Gastrocnemius medialis (tissue), 4 donors: ENCODE measurements around the gene OR4M1. TPM values are rescaled to one million over a fixed set of nuclear protein-coding genes. Genes with fewer than 3 reads are reported as not detected.
"Not testable (repeated sequence)": the region's sequence is repeated elsewhere in the genome, so short reads cannot be mapped to it uniquely, and the experiment has no call there.

Experiments
- ATAC-seq, 2 donors: fragments of 150-250 bp; one replicate each; pipeline ENCODE4 v1.9.1; 2016
- DNase-seq, 2 donors: peaks; one replicate each; pipeline ENCODE4 v3.0.0-alpha.2; 2019
- H3K27ac ChIP-seq, 4 donors: fragments of 200-600 bp; sonication (generic); 1 replicate in 1 of 4; 2 replicates in 3 of 4; pipeline ENCODE4 v1.5.1; 2016 to 2018; ENCODE audit warnings: mild to moderate bottlenecking in 2 of 4, moderate library complexity in 1 of 4
- H3K27me3 ChIP-seq, 3 donors: fragments of 200-600 bp; sonication (generic) in 2 of 3; 1 replicate in 1 of 3; 2 replicates in 2 of 3; pipeline versions ENCODE4 v1.5.1 to v1.6.0; 2016 to 2019; ENCODE audit warnings: mild to moderate bottlenecking in 1 of 3, moderate library complexity in 1 of 3
- H3K36me3 ChIP-seq, 2 donors: fragments of 200-600 bp; sonication (generic) in 1 of 2; one replicate each; pipeline ENCODE4 v1.5.1; 2017 to 2018
- H3K4me1 ChIP-seq, 2 donors: fragments of 200-600 bp; sonication (generic) in 1 of 2; one replicate each; pipeline ENCODE4 v1.5.1; 2016 to 2017; ENCODE audit warnings: mild to moderate bottlenecking in 2 of 2
- H3K4me3 ChIP-seq, 4 donors: fragments of 200-600 bp; sonication (generic) in 3 of 4; 1 replicate in 1 of 4; 2 replicates in 3 of 4; pipeline ENCODE4 v1.5.1; 2016 to 2019; ENCODE audit warnings: mild to moderate bottlenecking in 2 of 4
- H3K9me3 ChIP-seq, 3 donors: fragments of 200-600 bp; sonication (generic) in 2 of 3; 1 replicate in 1 of 3; 2 replicates in 2 of 3; pipeline ENCODE4 v1.5.1; 2016 to 2019
- POLR2A ChIP-seq, 2 donors: fragments of 450-650 bp; IDR thresholded peaks; one replicate each; pipeline ENCODE4 v1.6.1; 2017; ENCODE audit warnings: antibody characterized with exemption in 2 of 2, mild to moderate bottlenecking in 2 of 2, moderate library complexity in 2 of 2
- in situ Hi-C, 4 donors: fragments of 200-750 bp; cut with MboI; loops; one replicate each; pipeline versions ENCODE4 v1.15.0 to v1.8.0; 2017; ENCODE audit warnings: low sequenced_read_pairs in 4 of 4
- intact Hi-C: fragments of 100-400 bp; cut with DNase I; formaldehyde crosslinking; loops from one replicate; pipeline ENCODE4 v1.15.1; 2023; ENCODE audit warnings: low total_unique reads
- total RNA-seq, 4 donors: library from RNA; depleted of rRNA; stranded (reverse); fragments of >200 nt; gene quantifications; one replicate each; pipeline versions ENCODE4 v1.1.0 to v1.2.3, GENCODE V29; 2016
- TF ChIP-seq, protein P1 (sequence below), 5 experiments: fragments of 450-650 bp in 3 of 5; fragments of 200-600 bp in 2 of 5; sonication (generic) in 2 of 5; IDR thresholded peaks in 4 of 5; conservative IDR thresholded peaks in 1 of 5; 1 replicate in 4 of 5; 2 replicates in 1 of 5; pipeline ENCODE4 v1.5.1; 2016 to 2019; ENCODE audit warnings: antibody characterized with exemption in 5 of 5, mild to moderate bottlenecking in 3 of 5, moderate library complexity in 3 of 5

Gene OR4M1
- total RNA-seq, 4 donors from 2014 or later = not detected

DNA sequence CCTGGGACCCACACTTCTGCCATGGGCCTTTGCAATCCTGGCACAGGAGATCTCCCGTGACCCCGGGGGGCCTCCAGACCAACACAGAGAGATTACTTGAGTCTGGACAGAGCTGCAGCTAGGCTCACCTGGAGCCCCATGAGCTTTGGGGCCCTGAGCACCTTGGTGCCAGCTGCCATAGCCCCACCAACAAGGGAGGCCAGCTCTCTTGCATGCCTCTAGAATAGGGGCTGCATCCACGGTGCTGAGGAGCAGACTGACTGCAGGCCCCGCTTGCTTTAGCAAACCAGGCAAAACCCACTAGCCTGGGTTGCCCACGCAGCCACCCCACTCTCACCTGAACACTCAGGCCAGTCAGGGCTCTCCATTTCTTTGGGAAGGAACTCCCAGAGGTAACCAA, 26.6 kb downstream of the OR4M1 start:
- H3K27me3 ChIP-seq = no peaks in the 10 kb centered on the region
- intact Hi-C loops = no loop called here
- H3K9me3 ChIP-seq = no peaks in the 10 kb centered on the region
- no peak for TF ChIP-seq POLR2A (IDR thresholded peaks at IDR 0.05)
- TF ChIP-seq, protein P1, sequence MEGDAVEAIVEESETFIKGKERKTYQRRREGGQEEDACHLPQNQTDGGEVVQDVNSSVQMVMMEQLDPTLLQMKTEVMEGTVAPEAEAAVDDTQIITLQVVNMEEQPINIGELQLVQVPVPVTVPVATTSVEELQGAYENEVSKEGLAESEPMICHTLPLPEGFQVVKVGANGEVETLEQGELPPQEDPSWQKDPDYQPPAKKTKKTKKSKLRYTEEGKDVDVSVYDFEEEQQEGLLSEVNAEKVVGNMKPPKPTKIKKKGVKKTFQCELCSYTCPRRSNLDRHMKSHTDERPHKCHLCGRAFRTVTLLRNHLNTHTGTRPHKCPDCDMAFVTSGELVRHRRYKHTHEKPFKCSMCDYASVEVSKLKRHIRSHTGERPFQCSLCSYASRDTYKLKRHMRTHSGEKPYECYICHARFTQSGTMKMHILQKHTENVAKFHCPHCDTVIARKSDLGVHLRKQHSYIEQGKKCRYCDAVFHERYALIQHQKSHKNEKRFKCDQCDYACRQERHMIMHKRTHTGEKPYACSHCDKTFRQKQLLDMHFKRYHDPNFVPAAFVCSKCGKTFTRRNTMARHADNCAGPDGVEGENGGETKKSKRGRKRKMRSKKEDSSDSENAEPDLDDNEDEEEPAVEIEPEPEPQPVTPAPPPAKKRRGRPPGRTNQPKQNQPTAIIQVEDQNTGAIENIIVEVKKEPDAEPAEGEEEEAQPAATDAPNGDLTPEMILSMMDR (IDR thresholded peaks at IDR 0.05 in 4 of 5, conservative IDR thresholded peaks at IDR 0.05 in 1 of 5) = no peak
- H3K4me3 ChIP-seq = no peak overlapping the region
- ATAC-seq (no peak), DNase-seq (no peak)
- H3K36me3 ChIP-seq = no peaks in the 10 kb centered on the region
- in situ Hi-C loops = no loop called here
- no peak overlapping the region for H3K27ac ChIP-seq
- H3K4me1 ChIP-seq = no peaks in the 10 kb centered on the region

- DNase-seq = no peak
- H3K4me3 ChIP-seq = no peak overlapping the region
- ATAC-seq = no peak
- H3K27ac ChIP-seq = no peak overlapping the region
- no peaks in the 10 kb centered on the region for H3K9me3 ChIP-seq
- no peaks in the 10 kb centered on the region for H3K4me1 ChIP-seq
- H3K27me3 ChIP-seq = no peaks in the 10 kb centered on the region
- intact Hi-C loops = no loop called here
- no peaks in the 10 kb centered on the region for H3K36me3 ChIP-seq
- no peak for TF ChIP-seq POLR2A (IDR thresholded peaks at IDR 0.05)
- TF ChIP-seq, protein P1 (IDR thresholded peaks at IDR 0.05 in 4 of 5, conservative IDR thresholded peaks at IDR 0.05 in 1 of 5) = no peak
- in situ Hi-C loops = no loop called here
Measured at GRCh38 chr14:19800282-19801117, 27.2 kb downstream of the OR4M1 start.

- TF ChIP-seq, protein P1 (IDR thresholded peaks at IDR 0.05 in 4 of 5, conservative IDR thresholded peaks at IDR 0.05 in 1 of 5) = no peak
- no peak for TF ChIP-seq POLR2A (IDR thresholded peaks at IDR 0.05)
- no peaks in the 10 kb centered on the region for H3K36me3 ChIP-seq
- intact Hi-C loops = no loop called here
- H3K4me3 ChIP-seq = no peak overlapping the region
- in situ Hi-C loops = no loop called here
- no peaks in the 10 kb centered on the region for H3K4me1 ChIP-seq
- no peak for ATAC-seq
- H3K27ac ChIP-seq = no peak overlapping the region
- DNase-seq = no peak
- H3K9me3 ChIP-seq = no peaks in the 10 kb centered on the region
- H3K27me3 ChIP-seq = no peaks in the 10 kb centered on the region
Measured at GRCh38 chr14:19801118-19801464, 27.8 kb downstream of the OR4M1 start.

GRCh38 chr14:19803470-19803869, 30.2 kb downstream of the OR4M1 start, which contains the start of gene OR4N2:
OR4N2 (plus strand) TSS chr14:19803770; CDS start chr14:19827449, 23,679 bp downstream.
- DNase-seq, H3K27me3 ChIP-seq, H3K36me3 ChIP-seq, intact Hi-C loops, H3K4me1 ChIP-seq, H3K27ac ChIP-seq, H3K4me3 ChIP-seq, H3K9me3 ChIP-seq, in situ Hi-C loops, ATAC-seq: not testable (repeated sequence)

DNA sequence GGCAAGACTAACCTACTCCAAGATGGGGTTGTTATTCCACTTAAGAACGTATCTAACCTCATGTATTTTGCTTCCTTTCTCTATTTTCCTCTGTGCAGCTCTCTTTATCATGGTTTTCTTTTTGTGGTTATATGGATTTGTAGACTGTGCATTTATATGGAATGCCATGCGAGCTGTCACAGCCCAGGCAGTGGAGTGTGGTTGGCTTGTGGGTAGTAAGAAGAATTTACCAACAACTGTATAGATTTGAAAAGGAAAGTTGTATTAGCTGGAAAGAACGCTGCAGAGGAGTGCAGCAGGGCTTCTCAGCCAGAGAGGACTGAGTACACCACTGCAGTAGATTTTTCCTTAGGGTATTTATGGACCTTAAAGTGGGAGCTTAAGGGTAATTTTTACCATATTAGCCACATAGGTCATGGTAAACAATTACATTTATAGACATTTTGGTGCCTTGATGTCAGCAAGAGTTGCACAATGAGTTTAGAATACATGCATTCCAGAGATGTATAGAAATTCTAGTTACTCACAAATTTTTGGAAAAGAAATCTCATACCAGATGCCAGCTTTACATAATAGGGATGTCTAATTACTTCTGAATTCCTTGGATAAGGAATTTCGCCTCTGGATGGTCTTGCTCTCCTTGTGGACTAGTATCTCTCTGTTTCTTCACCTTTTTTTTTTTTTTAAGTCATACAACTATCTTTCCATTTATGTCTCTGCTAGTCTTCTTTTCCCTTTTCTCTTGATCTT, 40.0 kb downstream of the OR4M1 start:
- DNase-seq, H3K4me3 ChIP-seq, H3K27ac ChIP-seq, intact Hi-C loops, ATAC-seq, H3K27me3 ChIP-seq, H3K9me3 ChIP-seq, H3K36me3 ChIP-seq, H3K4me1 ChIP-seq, in situ Hi-C loops: not testable (repeated sequence)

DNA sequence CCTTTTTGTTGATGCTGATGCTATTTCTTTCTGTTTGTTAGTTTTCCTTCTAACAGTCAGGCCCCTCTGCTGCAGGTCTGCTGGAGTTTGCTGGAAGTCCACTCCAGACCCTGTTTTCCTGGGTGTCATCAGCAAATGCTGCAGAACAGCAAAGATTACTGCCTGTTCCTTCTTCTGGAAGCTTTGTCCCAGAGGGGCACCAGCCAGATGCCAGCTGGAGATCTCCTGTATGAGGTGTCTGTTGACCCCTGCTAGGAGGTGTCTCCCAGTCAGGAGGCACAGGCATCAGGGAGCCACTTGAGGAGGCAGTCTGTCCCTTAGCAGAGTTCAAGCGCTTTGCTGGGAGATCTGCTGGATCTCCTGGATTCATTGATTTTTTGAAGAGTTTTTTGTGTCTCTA, 46.6 kb downstream of the OR4M1 start:
- H3K9me3 ChIP-seq, ATAC-seq, intact Hi-C loops, H3K4me1 ChIP-seq, H3K4me3 ChIP-seq, DNase-seq, H3K36me3 ChIP-seq, H3K27me3 ChIP-seq, in situ Hi-C loops, H3K27ac ChIP-seq: not testable (repeated sequence)

DNA sequence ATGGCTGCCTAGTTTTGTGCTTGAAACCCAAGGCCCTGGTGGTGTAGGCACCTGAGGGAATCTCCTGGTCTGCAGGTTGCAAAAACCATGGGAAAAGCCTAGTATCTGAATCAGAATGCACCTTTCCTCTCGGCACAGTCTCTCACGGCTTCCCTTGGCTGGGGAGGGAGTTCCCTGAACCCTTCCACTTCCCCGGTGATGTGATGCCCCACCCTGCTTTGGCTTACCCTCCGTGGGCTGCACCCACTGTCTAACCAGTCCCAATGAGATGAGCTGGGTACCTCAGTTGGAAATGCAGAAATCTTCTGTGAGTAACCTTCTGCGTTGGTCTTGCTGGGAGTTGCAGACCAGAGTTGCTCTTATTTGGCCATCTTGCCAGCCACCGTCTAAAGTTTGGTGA, 47.7 kb downstream of the OR4M1 start:
- H3K27me3 ChIP-seq, H3K27ac ChIP-seq, H3K4me3 ChIP-seq, H3K4me1 ChIP-seq, DNase-seq, ATAC-seq, in situ Hi-C loops, H3K9me3 ChIP-seq, intact Hi-C loops, H3K36me3 ChIP-seq: not testable (repeated sequence)
